ENCODE results near the gene GABRB1. TPM values are rescaled to one million over a fixed set of nuclear protein-coding genes. Genes with fewer than 3 reads are reported as not detected.

GABRB1 gene
- total RNA-seq, 2 donors from 2014 or later = not detected

GRCh38 chr4:47017494-47017893 lies 13.9 kb upstream of the GABRB1 start:
- no peaks in the 10 kb centered on the region for H3K27me3 ChIP-seq (replicated peaks; ENCODE audit: insufficient read depth)
- WGBS = 81% methylated on average over 1 of the region's 1 CpG
- TF ChIP-seq, protein P1, sequence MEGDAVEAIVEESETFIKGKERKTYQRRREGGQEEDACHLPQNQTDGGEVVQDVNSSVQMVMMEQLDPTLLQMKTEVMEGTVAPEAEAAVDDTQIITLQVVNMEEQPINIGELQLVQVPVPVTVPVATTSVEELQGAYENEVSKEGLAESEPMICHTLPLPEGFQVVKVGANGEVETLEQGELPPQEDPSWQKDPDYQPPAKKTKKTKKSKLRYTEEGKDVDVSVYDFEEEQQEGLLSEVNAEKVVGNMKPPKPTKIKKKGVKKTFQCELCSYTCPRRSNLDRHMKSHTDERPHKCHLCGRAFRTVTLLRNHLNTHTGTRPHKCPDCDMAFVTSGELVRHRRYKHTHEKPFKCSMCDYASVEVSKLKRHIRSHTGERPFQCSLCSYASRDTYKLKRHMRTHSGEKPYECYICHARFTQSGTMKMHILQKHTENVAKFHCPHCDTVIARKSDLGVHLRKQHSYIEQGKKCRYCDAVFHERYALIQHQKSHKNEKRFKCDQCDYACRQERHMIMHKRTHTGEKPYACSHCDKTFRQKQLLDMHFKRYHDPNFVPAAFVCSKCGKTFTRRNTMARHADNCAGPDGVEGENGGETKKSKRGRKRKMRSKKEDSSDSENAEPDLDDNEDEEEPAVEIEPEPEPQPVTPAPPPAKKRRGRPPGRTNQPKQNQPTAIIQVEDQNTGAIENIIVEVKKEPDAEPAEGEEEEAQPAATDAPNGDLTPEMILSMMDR (IDR thresholded peaks at IDR 0.05) = no peak
- H3K36me3 ChIP-seq = no peaks in the 10 kb centered on the region
- no peak overlapping the region for H3K27ac ChIP-seq
- intact Hi-C loops (cut with DNase I) = no loop called here
- H3K9me3 ChIP-seq = no peaks in the 10 kb centered on the region
- H3K4me1 ChIP-seq (replicated peaks) = no peaks in the 10 kb centered on the region
- no peak overlapping the region for H3K4me3 ChIP-seq
- no peak for DNase-seq (ENCODE audit: low spot score)

DNA sequence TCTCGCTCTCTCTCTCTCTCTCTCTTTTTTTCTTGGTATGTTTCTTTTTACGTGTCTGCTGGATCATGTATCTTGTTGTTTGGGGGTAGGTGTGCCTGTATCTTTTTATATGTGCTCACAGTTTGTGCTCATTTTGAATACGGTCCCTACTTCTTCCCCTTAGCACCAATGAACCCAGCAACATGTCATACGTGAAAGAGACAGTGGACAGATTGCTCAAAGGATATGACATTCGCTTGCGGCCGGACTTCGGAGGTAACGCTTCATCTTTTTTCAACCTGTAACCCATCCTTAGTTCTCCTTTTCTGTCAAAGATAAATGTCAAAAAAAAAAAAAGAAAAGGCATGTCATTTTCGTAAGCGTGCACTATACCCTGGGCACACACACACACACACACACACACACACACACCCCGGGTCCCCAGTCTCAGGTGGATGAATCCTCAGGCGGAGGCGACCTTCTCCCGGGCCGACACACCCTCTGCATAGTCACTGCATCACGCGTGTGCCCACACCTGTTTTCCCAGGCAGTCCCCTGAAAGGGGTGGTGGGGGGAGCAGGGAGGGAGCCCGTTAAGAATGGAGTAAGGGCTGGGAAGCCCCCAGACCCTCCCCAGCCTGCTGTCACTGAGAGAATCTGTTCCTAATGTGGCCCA lies 511 bp downstream of the GABRB1 start:
- intact Hi-C loops (cut with DNase I) = no loop called here
- H3K9me3 ChIP-seq = no peaks in the 10 kb centered on the region
- no peaks in the 10 kb centered on the region for H3K27me3 ChIP-seq (replicated peaks; ENCODE audit: insufficient read depth)
- WGBS = 1% methylated on average over 17 of the region's 19 CpGs
- TF ChIP-seq, protein P1 (IDR thresholded peaks at IDR 0.05) = no peak
- TF ChIP-seq POLR2A (IDR thresholded peaks at IDR 0.05) (no peak), POLR2AphosphoS5 (IDR thresholded peaks at IDR 0.05) (no peak)
- H3K36me3 ChIP-seq = no peaks in the 10 kb centered on the region
- no peaks in the 10 kb centered on the region for H3K4me1 ChIP-seq (replicated peaks)
- no peak overlapping the region for H3K4me3 ChIP-seq
- no peak for DNase-seq (ENCODE audit: low spot score)
- H3K27ac ChIP-seq = no peak overlapping the region

DNA sequence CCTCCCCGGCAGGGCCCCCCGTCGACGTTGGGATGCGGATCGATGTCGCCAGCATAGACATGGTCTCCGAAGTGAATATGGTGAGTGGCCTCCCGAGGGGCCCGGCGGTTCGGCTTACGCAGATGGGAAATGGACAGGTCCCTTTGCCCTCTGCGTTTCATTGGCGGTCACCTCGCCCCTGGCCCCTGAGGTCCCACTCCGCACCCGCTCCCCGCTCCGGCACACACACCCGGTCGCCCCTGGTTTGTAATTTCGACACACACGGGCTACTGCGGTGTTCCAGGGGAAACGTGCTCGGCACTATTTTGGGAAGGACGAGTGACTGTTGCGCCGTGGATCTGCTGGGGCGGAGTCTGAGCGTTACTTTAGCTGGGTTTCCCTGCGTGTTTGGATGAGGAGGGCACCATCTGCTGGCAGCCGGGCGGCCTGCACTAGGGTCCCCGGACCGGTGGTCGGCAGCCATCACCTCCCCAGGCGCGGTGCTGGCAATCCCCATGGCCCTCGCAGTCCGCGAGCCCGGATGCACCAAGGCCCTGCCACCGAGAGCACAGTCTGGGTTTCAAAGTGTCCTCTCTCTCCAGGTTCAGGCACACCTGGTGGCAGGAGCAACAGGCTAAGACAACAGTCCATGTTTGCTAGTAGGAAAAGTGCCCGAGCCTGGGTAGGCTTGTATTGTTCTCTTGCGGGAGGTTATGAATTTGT lies 1.2 kb downstream of the GABRB1 start:
- TF ChIP-seq, protein P1 (IDR thresholded peaks at IDR 0.05) = peak in 1 of 4 experiments; percentile 20
- TF ChIP-seq POLR2A (IDR thresholded peaks at IDR 0.05) (no peak), POLR2AphosphoS5 (IDR thresholded peaks at IDR 0.05) (no peak)
- no peak for DNase-seq (ENCODE audit: low spot score)
- H3K9me3 ChIP-seq = no peaks in the 10 kb centered on the region
- no peak overlapping the region for H3K27ac ChIP-seq
- intact Hi-C loops (cut with DNase I) = no loop called here
- under 1% methylated on average over 47 of the region's 47 CpGs for WGBS
- H3K4me1 ChIP-seq (replicated peaks) = no peaks in the 10 kb centered on the region
- no peaks in the 10 kb centered on the region for H3K36me3 ChIP-seq
- H3K4me3 ChIP-seq = no peak overlapping the region
- H3K27me3 ChIP-seq (replicated peaks; ENCODE audit: insufficient read depth) = no peaks in the 10 kb centered on the region

- H3K27ac ChIP-seq = no peak overlapping the region
- H3K36me3 ChIP-seq = no peaks in the 10 kb centered on the region
- no peaks in the 10 kb centered on the region for H3K27me3 ChIP-seq (replicated peaks; ENCODE audit: insufficient read depth)
- no peak for TF ChIP-seq POLR2A (IDR thresholded peaks at IDR 0.05)
- TF ChIP-seq, protein P1 (IDR thresholded peaks at IDR 0.05) = no peak
- no peak for TF ChIP-seq POLR2AphosphoS5 (IDR thresholded peaks at IDR 0.05)
- no peak for DNase-seq (ENCODE audit: low spot score)
- 94% methylated on average over 1 of the region's 1 CpG for WGBS
- intact Hi-C loops (cut with DNase I) = no loop called here
- H3K4me3 ChIP-seq = no peak overlapping the region
- no peaks in the 10 kb centered on the region for H3K9me3 ChIP-seq
- H3K4me1 ChIP-seq (replicated peaks) = no peaks in the 10 kb centered on the region
Observed at GRCh38 chr4:47038263-47038662, 6.9 kb downstream of the GABRB1 start.

DNA sequence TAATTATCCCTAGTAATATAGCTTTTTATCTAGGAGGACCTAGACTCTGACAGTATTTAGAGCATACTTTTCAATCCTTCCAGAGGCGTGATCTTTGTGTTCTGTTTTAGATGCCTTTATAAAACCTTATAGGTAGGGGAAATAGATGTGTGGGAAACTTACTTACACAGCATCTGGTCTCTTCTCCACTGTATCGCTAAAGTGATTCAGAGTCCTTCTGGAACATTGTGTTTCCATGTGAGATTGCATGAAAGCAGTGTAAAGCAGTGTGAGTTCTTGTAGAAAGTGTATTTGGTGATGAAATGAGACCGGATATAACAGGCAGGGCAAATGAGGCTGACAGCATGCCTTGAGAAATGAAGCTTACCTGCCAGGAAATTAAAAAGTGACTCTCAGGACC lies 9.5 kb downstream of the GABRB1 start:
- Histone ChIP-seq H3K36me3 (no peaks in the 10 kb centered on the region), H3K4me1 (replicated peaks) (no peaks in the 10 kb centered on the region), H3K27ac (no peak overlapping the region), H3K27me3 (replicated peaks; ENCODE audit: insufficient read depth) (no peaks in the 10 kb centered on the region), H3K4me3 (no peak overlapping the region), H3K9me3 (no peaks in the 10 kb centered on the region)
- DNase-seq (ENCODE audit: low spot score) = no peak
- TF ChIP-seq, protein P1 (IDR thresholded peaks at IDR 0.05) = no peak
- TF ChIP-seq POLR2A (IDR thresholded peaks at IDR 0.05) (no peak), POLR2AphosphoS5 (IDR thresholded peaks at IDR 0.05) (no peak)
- intact Hi-C loops (cut with DNase I) = no loop called here
- WGBS = 90% methylated on average over 3 of the region's 3 CpGs

All from prostate gland (tissue), 2 donors.